ENCODE results near the gene ERN1. TPM values are rescaled to one million over a fixed set of nuclear protein-coding genes. Genes with fewer than 3 reads are reported as not detected.
A peak's percentile ranks its signal among the peaks of the same experiment; 100 is the strongest.

The ERN1 gene
- total RNA-seq, 1 experiment from 2014 or later, result 13.5 TPM

- H3K9ac ChIP-seq (ENCODE audit: low read length), result peak overlapping the region; percentile 65
- no peaks in the 10 kb centered on the region for H3K79me2 ChIP-seq (ENCODE audit: low read length)
- H3K4me1 ChIP-seq (ENCODE audit: insufficient read depth, low read length), result peaks cover 21% of the 10 kb centered on the region
- peak overlapping the region; percentile 63 for H3K4me2 ChIP-seq (ENCODE audit: low read length)
- no TSS peak for BruUV-seq (replicated peaks)
- 0 out of 2 replicates have a peak overlapping the region, but pooled peaks have one; percentile 33 for H2AFZ ChIP-seq (ENCODE audit: low read length)
- ATAC-seq, result peak; percentile 94
- DNase-seq, result peak; percentile 83
- peaks cover 26% of the 10 kb centered on the region for H3K36me3 ChIP-seq (ENCODE audit: low read depth, low read length)
- H3K27ac ChIP-seq (ENCODE audit: low read length), result peak overlapping the region; percentile 88
- no peaks in the 10 kb centered on the region for H3K9me2 ChIP-seq (replicated peaks; ENCODE audit: low read length)
- peaks cover 3% of the 10 kb centered on the region; the same call in 1 of the 2 replicates for H3K9me3 ChIP-seq (ENCODE audit: low read length)
- no peaks in the 10 kb centered on the region for H3F3A ChIP-seq (ENCODE audit: low read length, unreplicated experiment)
- POLR2A ChIA-PET (ENCODE audit: unreplicated experiment), result no interaction called here
- intact Hi-C loops (cut with micrococcal nuclease), result loop anchor here (1.0 to 2.0 kb wide), 2 partner anchors 7 to 14 kb away; no protein-coding TSS in a partner anchor
- CTCF ChIA-PET, result interaction anchor here (0.5 to 1.4 kb wide), 4 partner anchors 23 to 595 kb away, joined by 3 to 8 read pairs (median 5); no protein-coding TSS in a partner anchor
- H3K4me3 ChIP-seq (ENCODE audit: low read length), result peak overlapping the region; percentile 26; the same call in 1 of the 2 replicates
- H3K27me3 ChIP-seq (ENCODE audit: low read length), result no peaks in the 10 kb centered on the region
- no peaks in the 10 kb centered on the region for H4K20me1 ChIP-seq (ENCODE audit: low read length)
- TF ChIP-seq EZH2phosphoT487 (IDR thresholded peaks at IDR 0.05; ENCODE audit: borderline replicate concordance, low read length) (no peak), EZH2 (IDR thresholded peaks at IDR 0.05; ENCODE audit: low read length, unreplicated experiment) (no peak), CTCF (conservative IDR thresholded peaks at IDR 0.05; ENCODE audit: low read depth, low read length) (no peak)
Measured at GRCh38 chr17:64074704-64075426, 55.1 kb downstream of the ERN1 start.

- peak overlapping the region; percentile 88 for H3K27ac ChIP-seq (ENCODE audit: low read length)
- H3K9me3 ChIP-seq (ENCODE audit: low read length), result peaks cover 12% of the 10 kb centered on the region
- ChIA-PET CTCF (interaction anchor here (0.6 to 1.4 kb wide), 4 partner anchors 24 to 193 kb away, joined by 3 to 8 read pairs (median 3); no protein-coding TSS in a partner anchor), POLR2A (ENCODE audit: unreplicated experiment) (no interaction called here)
- H3K9me2 ChIP-seq (replicated peaks; ENCODE audit: low read length), result no peaks in the 10 kb centered on the region
- H3K36me3 ChIP-seq (ENCODE audit: low read depth, low read length), result peaks cover 34% of the 10 kb centered on the region
- DNase-seq, result no peak
- H3K79me2 ChIP-seq (ENCODE audit: low read length), result no peaks in the 10 kb centered on the region
- H3K4me1 ChIP-seq (ENCODE audit: insufficient read depth, low read length), result peaks cover 21% of the 10 kb centered on the region
- TF ChIP-seq EZH2phosphoT487 (IDR thresholded peaks at IDR 0.05; ENCODE audit: borderline replicate concordance, low read length), result no peak
- no peaks in the 10 kb centered on the region for H4K20me1 ChIP-seq (ENCODE audit: low read length)
- 0 out of 2 replicates have a peak overlapping the region, but pooled peaks have one; percentile 33 for H2AFZ ChIP-seq (ENCODE audit: low read length)
- H3K9ac ChIP-seq (ENCODE audit: low read length), result peak overlapping the region; percentile 65
- no peaks in the 10 kb centered on the region for H3K27me3 ChIP-seq (ENCODE audit: low read length)
- TSS peak; percentile 18 for BruUV-seq (replicated peaks)
- H3K4me2 ChIP-seq (ENCODE audit: low read length), result peak overlapping the region; percentile 63
- intact Hi-C loops (cut with micrococcal nuclease), result loop anchor here (1.0 to 2.0 kb wide), 2 partner anchors 8 to 13 kb away; no protein-coding TSS in a partner anchor
- peak overlapping the region; percentile 26; the same call in 1 of the 2 replicates for H3K4me3 ChIP-seq (ENCODE audit: low read length)
- no peaks in the 10 kb centered on the region for H3F3A ChIP-seq (ENCODE audit: low read length, unreplicated experiment)
- peak; percentile 23 for ATAC-seq
Measured at GRCh38 chr17:64073771-64074703, 55.9 kb downstream of the ERN1 start.

- POLR2A ChIA-PET (ENCODE audit: unreplicated experiment), result no interaction called here
Measured at GRCh38 chr17:64071111-64071510, 58.8 kb downstream of the ERN1 start.

More at GRCh38 chr17:64071111-64071510, 58.8 kb downstream of the ERN1 start:
- Histone ChIP-seq H3K27me3 (ENCODE audit: low read length) (no peaks in the 10 kb centered on the region), H2AFZ (ENCODE audit: low read length) (no peak overlapping the region), H3K4me1 (ENCODE audit: insufficient read depth, low read length) (peaks cover 21% of the 10 kb centered on the region), H3K9me3 (ENCODE audit: low read length) (peaks cover 12% of the 10 kb centered on the region), H3K4me2 (ENCODE audit: low read length) (no peak overlapping the region), H4K20me1 (ENCODE audit: low read length) (no peaks in the 10 kb centered on the region), H3K9me2 (replicated peaks; ENCODE audit: low read length) (no peaks in the 10 kb centered on the region), H3F3A (ENCODE audit: low read length, unreplicated experiment) (no peaks in the 10 kb centered on the region), H3K9ac (ENCODE audit: low read length) (no peak overlapping the region), H3K4me3 (ENCODE audit: low read length) (no peak overlapping the region), H3K27ac (ENCODE audit: low read length) (no peak overlapping the region), H3K36me3 (ENCODE audit: low read depth, low read length) (peaks cover 41% of the 10 kb centered on the region), H3K79me2 (ENCODE audit: low read length) (no peaks in the 10 kb centered on the region)
- CTCF ChIA-PET, result no interaction called here
- intact Hi-C loops (cut with micrococcal nuclease), result no loop called here
- DNase-seq, result no peak
- ATAC-seq, result no peak
- no TSS peak for BruUV-seq (replicated peaks)
- TF ChIP-seq CTCF (conservative IDR thresholded peaks at IDR 0.05; ENCODE audit: low read depth, low read length) (no peak), EZH2 (IDR thresholded peaks at IDR 0.05; ENCODE audit: low read length, unreplicated experiment) (no peak), EZH2phosphoT487 (IDR thresholded peaks at IDR 0.05; ENCODE audit: borderline replicate concordance, low read length) (no peak)

All from PC-3 (cell line).